ENCODE data around the gene RNF157. TPM values are rescaled to one million over a fixed set of nuclear protein-coding genes. Genes with fewer than 3 reads are reported as not detected.

The RNF157 gene
- total RNA-seq, 1 donor from 2014 or later = 6.8 TPM

- H3K4me3 ChIP-seq (ENCODE audit: low read length in 3 of 3) = no peak overlapping the region
- no peak overlapping the region for H3K27ac ChIP-seq (ENCODE audit: low read depth, low read length)
- H3K9ac ChIP-seq (ENCODE audit: low read depth in 1 of 3, low read length in 3 of 3) = no peak overlapping the region
- no peaks in the 10 kb centered on the region for H3K36me3 ChIP-seq (ENCODE audit: control insufficient read depth in 3 of 3, insufficient read depth in 3 of 3, low read length in 3 of 3)
- no peaks in the 10 kb centered on the region for H3K9me3 ChIP-seq (ENCODE audit: control insufficient read depth in 3 of 3, low read length in 3 of 3)
- no peaks in the 10 kb centered on the region for H3K27me3 ChIP-seq (ENCODE audit: control insufficient read depth in 3 of 3, insufficient read depth in 3 of 3, low read length in 3 of 3)
- peaks cover 3 to 5% (median 5%) of the 10 kb centered on the region in 3 donors for H3K4me1 ChIP-seq (ENCODE audit: control insufficient read depth in 3 of 3, insufficient read depth in 3 of 3, low read length in 3 of 3)
These were observed 120.6 kb downstream of the RNF157 start for GRCh38 chr17:76119409-76120371.

- Histone ChIP-seq H3K27me3 (ENCODE audit: control insufficient read depth in 3 of 3, insufficient read depth in 3 of 3, low read length in 3 of 3) (no peaks in the 10 kb centered on the region), H3K36me3 (ENCODE audit: control insufficient read depth in 3 of 3, insufficient read depth in 3 of 3, low read length in 3 of 3) (no peaks in the 10 kb centered on the region), H3K9me3 (ENCODE audit: control insufficient read depth in 3 of 3, low read length in 3 of 3) (no peaks in the 10 kb centered on the region), H3K4me3 (ENCODE audit: low read length in 3 of 3) (no peak overlapping the region), H3K27ac (ENCODE audit: low read depth, low read length) (no peak overlapping the region), H3K4me1 (ENCODE audit: control insufficient read depth in 3 of 3, insufficient read depth in 3 of 3, low read length in 3 of 3) (no peaks in the 10 kb centered on the region), H3K9ac (ENCODE audit: low read depth in 1 of 3, low read length in 3 of 3) (no peak overlapping the region)
These were observed 125.0 kb downstream of the RNF157 start for GRCh38 chr17:76115138-76115754.

GRCh38 chr17:76111956-76112355 is 128.3 kb downstream of the RNF157 start:
- Histone ChIP-seq H3K4me3 (ENCODE audit: low read length in 3 of 3) (no peak overlapping the region), H3K9me3 (ENCODE audit: control insufficient read depth in 3 of 3, low read length in 3 of 3) (no peaks in the 10 kb centered on the region), H3K9ac (ENCODE audit: low read depth in 1 of 3, low read length in 3 of 3) (no peak overlapping the region), H3K36me3 (ENCODE audit: control insufficient read depth in 3 of 3, insufficient read depth in 3 of 3, low read length in 3 of 3) (no peaks in the 10 kb centered on the region), H3K27ac (ENCODE audit: low read depth, low read length) (no peak overlapping the region), H3K4me1 (ENCODE audit: control insufficient read depth in 3 of 3, insufficient read depth in 3 of 3, low read length in 3 of 3) (no peaks in the 10 kb centered on the region), H3K27me3 (ENCODE audit: control insufficient read depth in 3 of 3, insufficient read depth in 3 of 3, low read length in 3 of 3) (no peaks in the 10 kb centered on the region)

- no peak overlapping the region for H3K4me3 ChIP-seq (ENCODE audit: low read length in 3 of 3)
- no peaks in the 10 kb centered on the region for H3K27me3 ChIP-seq (ENCODE audit: control insufficient read depth in 3 of 3, insufficient read depth in 3 of 3, low read length in 3 of 3)
- H3K4me1 ChIP-seq (ENCODE audit: control insufficient read depth in 3 of 3, insufficient read depth in 3 of 3, low read length in 3 of 3) = peaks cover 7 to 15% (median 12%) of the 10 kb centered on the region in 3 donors
- no peak overlapping the region for H3K27ac ChIP-seq (ENCODE audit: low read depth, low read length)
- peaks cover 0 to 2% (median 0%) of the 10 kb centered on the region in 3 donors for H3K36me3 ChIP-seq (ENCODE audit: control insufficient read depth in 3 of 3, insufficient read depth in 3 of 3, low read length in 3 of 3)
- H3K9me3 ChIP-seq (ENCODE audit: control insufficient read depth in 3 of 3, low read length in 3 of 3) = no peaks in the 10 kb centered on the region
- no peak overlapping the region for H3K9ac ChIP-seq (ENCODE audit: low read depth in 1 of 3, low read length in 3 of 3)
These were observed 132.8 kb downstream of the RNF157 start for GRCh38 chr17:76107509-76107908.

- no peak overlapping the region for H3K9ac ChIP-seq (ENCODE audit: low read depth in 1 of 3, low read length in 3 of 3)
- no peaks in the 10 kb centered on the region for H3K27me3 ChIP-seq (ENCODE audit: control insufficient read depth in 3 of 3, insufficient read depth in 3 of 3, low read length in 3 of 3)
- H3K4me3 ChIP-seq (ENCODE audit: low read length in 3 of 3) = no peak overlapping the region
- no peak overlapping the region for H3K27ac ChIP-seq (ENCODE audit: low read depth, low read length)
- H3K36me3 ChIP-seq (ENCODE audit: control insufficient read depth in 3 of 3, insufficient read depth in 3 of 3, low read length in 3 of 3) = peaks cover 1 to 8% (median 2%) of the 10 kb centered on the region in 3 donors
- peaks cover 15 to 19% (median 16%) of the 10 kb centered on the region in 3 donors for H3K4me1 ChIP-seq (ENCODE audit: control insufficient read depth in 3 of 3, insufficient read depth in 3 of 3, low read length in 3 of 3)
- no peaks in the 10 kb centered on the region for H3K9me3 ChIP-seq (ENCODE audit: control insufficient read depth in 3 of 3, low read length in 3 of 3)
These were observed 133.6 kb downstream of the RNF157 start for GRCh38 chr17:76106703-76107102.

- no peaks in the 10 kb centered on the region for H3K27me3 ChIP-seq (ENCODE audit: control insufficient read depth in 3 of 3, insufficient read depth in 3 of 3, low read length in 3 of 3)
- no peak overlapping the region for H3K9ac ChIP-seq (ENCODE audit: low read depth in 1 of 3, low read length in 3 of 3)
- H3K27ac ChIP-seq (ENCODE audit: low read depth, low read length) = no peak overlapping the region
- no peaks in the 10 kb centered on the region for H3K9me3 ChIP-seq (ENCODE audit: control insufficient read depth in 3 of 3, low read length in 3 of 3)
- H3K4me3 ChIP-seq (ENCODE audit: low read length in 3 of 3) = no peak overlapping the region
- peaks cover 12 to 20% (median 13%) of the 10 kb centered on the region in 3 donors for H3K36me3 ChIP-seq (ENCODE audit: control insufficient read depth in 3 of 3, insufficient read depth in 3 of 3, low read length in 3 of 3)
- peaks cover 15 to 19% (median 16%) of the 10 kb centered on the region in 3 donors for H3K4me1 ChIP-seq (ENCODE audit: control insufficient read depth in 3 of 3, insufficient read depth in 3 of 3, low read length in 3 of 3)
These were observed 135.4 kb downstream of the RNF157 start for GRCh38 chr17:76104896-76105231.

- Histone ChIP-seq H3K27me3 (ENCODE audit: control insufficient read depth in 3 of 3, insufficient read depth in 3 of 3, low read length in 3 of 3) (no peaks in the 10 kb centered on the region), H3K9me3 (ENCODE audit: control insufficient read depth in 3 of 3, low read length in 3 of 3) (no peaks in the 10 kb centered on the region), H3K27ac (ENCODE audit: low read depth, low read length) (peak overlapping the region; percentile 69), H3K4me3 (ENCODE audit: low read length in 3 of 3) (peak overlapping the region; percentile 72 to 95 (median 83)), H3K4me1 (ENCODE audit: control insufficient read depth in 3 of 3, insufficient read depth in 3 of 3, low read length in 3 of 3) (peaks cover 15 to 19% (median 16%) of the 10 kb centered on the region in 3 donors), H3K9ac (ENCODE audit: low read depth in 1 of 3, low read length in 3 of 3) (peak overlapping the region; percentile 71 to 91 (median 83)), H3K36me3 (ENCODE audit: control insufficient read depth in 3 of 3, insufficient read depth in 3 of 3, low read length in 3 of 3) (peaks cover 18 to 22% (median 19%) of the 10 kb centered on the region in 3 donors)
These were observed 136.0 kb downstream of the RNF157 start for GRCh38 chr17:76104140-76104895.

GRCh38 chr17:76103274-76104139 is 136.8 kb downstream of the RNF157 start, which contains the start of gene EXOC7:
Gene EXOC7 (minus strand): TSS chr17:76103787. CDS start chr17:76103692, 95 bp downstream.
- H3K9ac ChIP-seq (ENCODE audit: low read depth in 1 of 3, low read length in 3 of 3) = peak within 1 kb of the TSS; percentile 71 to 91 (median 83)
- H3K4me3 ChIP-seq (ENCODE audit: low read length in 3 of 3) = peak within 1 kb of the TSS; percentile 72 to 95 (median 83)
- peaks cover 15 to 19% (median 16%) of the 10 kb centered on the region in 3 donors for H3K4me1 ChIP-seq (ENCODE audit: control insufficient read depth in 3 of 3, insufficient read depth in 3 of 3, low read length in 3 of 3)
- peak within 1 kb of the TSS; percentile 69 for H3K27ac ChIP-seq (ENCODE audit: low read depth, low read length)
- no peaks in the 10 kb centered on the region for H3K27me3 ChIP-seq (ENCODE audit: control insufficient read depth in 3 of 3, insufficient read depth in 3 of 3, low read length in 3 of 3)
- H3K36me3 ChIP-seq (ENCODE audit: control insufficient read depth in 3 of 3, insufficient read depth in 3 of 3, low read length in 3 of 3) = peaks cover 18 to 22% (median 19%) of the 10 kb centered on the region in 3 donors
- H3K9me3 ChIP-seq (ENCODE audit: control insufficient read depth in 3 of 3, low read length in 3 of 3) = no peaks in the 10 kb centered on the region

- Histone ChIP-seq H3K27ac (ENCODE audit: low read depth, low read length) (peak overlapping the region; percentile 69), H3K9me3 (ENCODE audit: control insufficient read depth in 3 of 3, low read length in 3 of 3) (no peaks in the 10 kb centered on the region), H3K4me3 (ENCODE audit: low read length in 3 of 3) (peak overlapping the region; percentile 72 to 95 (median 83)), H3K27me3 (ENCODE audit: control insufficient read depth in 3 of 3, insufficient read depth in 3 of 3, low read length in 3 of 3) (no peaks in the 10 kb centered on the region), H3K4me1 (ENCODE audit: control insufficient read depth in 3 of 3, insufficient read depth in 3 of 3, low read length in 3 of 3) (peaks cover 15 to 19% (median 16%) of the 10 kb centered on the region in 3 donors), H3K9ac (ENCODE audit: low read depth in 1 of 3, low read length in 3 of 3) (peak overlapping the region; percentile 71 to 91 (median 76)), H3K36me3 (ENCODE audit: control insufficient read depth in 3 of 3, insufficient read depth in 3 of 3, low read length in 3 of 3) (peaks cover 18 to 22% (median 19%) of the 10 kb centered on the region in 3 donors)
These were observed 137.4 kb downstream of the RNF157 start for GRCh38 chr17:76102944-76103273.

Data from skeletal muscle tissue (tissue), 4 donors.